ENCODE data around the gene CACHD1.

DNA sequence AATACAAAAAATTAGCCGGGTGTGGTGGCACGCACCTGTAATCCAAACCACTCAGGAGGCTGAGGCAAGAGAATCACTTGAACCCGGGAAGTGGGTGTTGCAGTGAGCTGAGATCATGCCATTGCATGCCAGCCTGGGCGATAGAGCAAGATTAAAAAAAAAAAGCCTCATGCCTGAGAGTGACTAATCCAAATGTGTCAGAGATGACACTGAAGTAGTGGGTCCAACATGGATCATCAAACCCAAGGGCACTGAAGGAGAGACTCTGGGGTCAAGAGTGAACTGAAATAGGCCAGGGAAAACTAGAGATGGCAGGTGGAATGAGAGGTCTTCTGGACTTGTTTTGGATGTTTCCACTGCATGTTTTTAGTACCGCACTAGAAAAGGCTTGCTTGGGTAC is 10.2 kb upstream of the CACHD1 start:
- TF ChIP-seq EZH2 (IDR thresholded peaks at IDR 0.05; ENCODE audit: low read length, missing control alignments): no peak
- TF ChIP-seq, protein P1, sequence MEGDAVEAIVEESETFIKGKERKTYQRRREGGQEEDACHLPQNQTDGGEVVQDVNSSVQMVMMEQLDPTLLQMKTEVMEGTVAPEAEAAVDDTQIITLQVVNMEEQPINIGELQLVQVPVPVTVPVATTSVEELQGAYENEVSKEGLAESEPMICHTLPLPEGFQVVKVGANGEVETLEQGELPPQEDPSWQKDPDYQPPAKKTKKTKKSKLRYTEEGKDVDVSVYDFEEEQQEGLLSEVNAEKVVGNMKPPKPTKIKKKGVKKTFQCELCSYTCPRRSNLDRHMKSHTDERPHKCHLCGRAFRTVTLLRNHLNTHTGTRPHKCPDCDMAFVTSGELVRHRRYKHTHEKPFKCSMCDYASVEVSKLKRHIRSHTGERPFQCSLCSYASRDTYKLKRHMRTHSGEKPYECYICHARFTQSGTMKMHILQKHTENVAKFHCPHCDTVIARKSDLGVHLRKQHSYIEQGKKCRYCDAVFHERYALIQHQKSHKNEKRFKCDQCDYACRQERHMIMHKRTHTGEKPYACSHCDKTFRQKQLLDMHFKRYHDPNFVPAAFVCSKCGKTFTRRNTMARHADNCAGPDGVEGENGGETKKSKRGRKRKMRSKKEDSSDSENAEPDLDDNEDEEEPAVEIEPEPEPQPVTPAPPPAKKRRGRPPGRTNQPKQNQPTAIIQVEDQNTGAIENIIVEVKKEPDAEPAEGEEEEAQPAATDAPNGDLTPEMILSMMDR (conservative IDR thresholded peaks at IDR 0.05 in 1 of 2, IDR thresholded peaks at IDR 0.05 in 1 of 2; ENCODE audit: low read depth in 1 of 2, low read length in 2 of 2): no peak
